ENCODE data around the gene MRM3. TPM values are rescaled to one million over a fixed set of nuclear protein-coding genes. Genes with fewer than 3 reads are reported as not detected.

Gene MRM3
- total and polyA plus RNA-seq, 2 of the 4 experiments (the other 2 are of a cell fraction) = 9.0 to 15.2 TPM

GRCh38 chr17:806781-807522 is 24.8 kb downstream of the MRM3 start:
- Histone ChIP-seq H2BK20ac (ENCODE audit: low read depth, low read length) (no peak overlapping the region), H3K27ac (ENCODE audit: insufficient read depth, low read length) (no peak overlapping the region), H3K4me2 (ENCODE audit: low read depth, low read length) (no peak overlapping the region), H3K4me3 (ENCODE audit: insufficient read depth, low read depth, low read length) (no peak overlapping the region), H4K20me1 (ENCODE audit: insufficient read depth, low read length) (peaks cover 39% of the 10 kb centered on the region), H3K56ac (ENCODE audit: extremely low read depth, insufficient read depth, low read length) (no peak overlapping the region), H3K9me3 (ENCODE audit: control insufficient read depth, insufficient read depth, low read length) (no peaks in the 10 kb centered on the region), H4K91ac (ENCODE audit: insufficient read depth, low read depth, low read length) (no peak overlapping the region), H3K36me3 (ENCODE audit: control insufficient read depth, insufficient read depth, low read length) (peaks cover 64% of the 10 kb centered on the region), H3K9ac (ENCODE audit: low read depth, low read length) (no peak overlapping the region), H2AK9ac (replicated peaks; ENCODE audit: low read depth, low read length, poor library complexity) (no peak overlapping the region), H4K5ac (ENCODE audit: low read depth, low read length) (no peak overlapping the region), H3K18ac (ENCODE audit: low read depth, low read length) (no peak overlapping the region), H4K8ac (ENCODE audit: low read depth in 2 of 2, low read length in 2 of 2) (no peak overlapping the region), H3K4me1 (ENCODE audit: control insufficient read depth, insufficient read depth, low read length) (no peaks in the 10 kb centered on the region), H3K14ac (replicated peaks; ENCODE audit: low read depth, low read length) (no peak overlapping the region), H3K27me3 (ENCODE audit: control insufficient read depth, insufficient read depth, low read length) (no peaks in the 10 kb centered on the region), H2BK5ac (ENCODE audit: low read depth, low read length, poor library complexity, severe bottlenecking) (no peak overlapping the region), H2AFZ (replicated peaks; ENCODE audit: low read length, poor library complexity) (no peak overlapping the region), H2AK5ac (ENCODE audit: low read depth, low read length) (no peak overlapping the region), H3K23ac (ENCODE audit: low read depth, low read length) (no peak overlapping the region), H3K9me1 (ENCODE audit: insufficient read depth, low read length) (peaks cover 3% of the 10 kb centered on the region; the same call in 1 of the 2 replicates), H2BK120ac (ENCODE audit: low read depth, low read length) (no peak overlapping the region), H3K4ac (ENCODE audit: low read depth, low read length) (no peak overlapping the region), H2BK15ac (ENCODE audit: low read depth, low read length) (no peak overlapping the region), H3K79me1 (ENCODE audit: low read depth in 1 of 2, low read length in 2 of 2) (peaks cover 5 to 21% of the 10 kb centered on the region in 2 experiments)
- ChIA-PET CTCF (no interaction called here), POLR2A (ENCODE audit: unreplicated experiment) (no interaction called here)
- DNase-seq (no peak), ATAC-seq (ENCODE audit: low read depth) (no peak)
- dilution Hi-C loops (cut with HindIII; ENCODE audit: low sequenced_read_pairs, unreplicated experiment) = no loop called here
- no peak for TF ChIP-seq FOS (IDR thresholded peaks at IDR 0.05; ENCODE audit: low read depth, low read length)
- TF ChIP-seq BHLHE40 (IDR thresholded peaks at IDR 0.05; ENCODE audit: low read depth, low read length) = no peak
- no peak for TF ChIP-seq RAD21 (IDR thresholded peaks at IDR 0.05; ENCODE audit: low read length)
- no peak for TF ChIP-seq CEBPB (IDR thresholded peaks at IDR 0.05; ENCODE audit: low read depth, low read length)
- no peak for TF ChIP-seq POLR2A (IDR thresholded peaks at IDR 0.05; ENCODE audit: low read depth, low read length)
- TF ChIP-seq CHD1 (IDR thresholded peaks at IDR 0.05; ENCODE audit: low read depth, low read length) = no peak
- TF ChIP-seq CTCF (conservative IDR thresholded peaks at IDR 0.05; ENCODE audit: low read depth, low read length) = no peak
- no peak for TF ChIP-seq MAZ (IDR thresholded peaks at IDR 0.05; ENCODE audit: borderline replicate concordance, low read depth, low read length)
- TF ChIP-seq ELK1 (IDR thresholded peaks at IDR 0.05; ENCODE audit: borderline replicate concordance, low read depth, low read length) = no peak
- no peak for TF ChIP-seq MXI1 (IDR thresholded peaks at IDR 0.05; ENCODE audit: borderline replicate concordance, low read depth, low read length)
- TF ChIP-seq NFE2L2 (IDR thresholded peaks at IDR 0.05; ENCODE audit: low read depth, low read length) = no peak
- TF ChIP-seq SMC3 (IDR thresholded peaks at IDR 0.05; ENCODE audit: low read depth, low read length) = no peak
- TF ChIP-seq, protein P1, sequence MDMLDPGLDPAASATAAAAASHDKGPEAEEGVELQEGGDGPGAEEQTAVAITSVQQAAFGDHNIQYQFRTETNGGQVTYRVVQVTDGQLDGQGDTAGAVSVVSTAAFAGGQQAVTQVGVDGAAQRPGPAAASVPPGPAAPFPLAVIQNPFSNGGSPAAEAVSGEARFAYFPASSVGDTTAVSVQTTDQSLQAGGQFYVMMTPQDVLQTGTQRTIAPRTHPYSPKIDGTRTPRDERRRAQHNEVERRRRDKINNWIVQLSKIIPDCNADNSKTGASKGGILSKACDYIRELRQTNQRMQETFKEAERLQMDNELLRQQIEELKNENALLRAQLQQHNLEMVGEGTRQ (IDR thresholded peaks at IDR 0.05; ENCODE audit: low read depth, low read length) = no peak
- 93% methylated on average over 13 of the region's 33 CpGs; no CpG with 5 or more reads in 1 of the 2 experiments for WGBS, 2 experiments (ENCODE audit: extremely low coverage in 2 of 2, insufficient read length in 1 of 2)
- intact Hi-C loops (cut with micrococcal nuclease) = no loop called here
- BruUV-seq (replicated peaks) = no TSS peak
- in situ Hi-C loops (cut with MboI; ENCODE audit: low sequenced_read_pairs) = no loop called here

All from IMR-90 (cell line).